SK-N-SH (cell line): ENCODE measurements around the gene ATG2A. TPM values are rescaled to one million over a fixed set of nuclear protein-coding genes. Genes with fewer than 3 reads are reported as not detected.

ENCODE experiments used
- CTCF ChIA-PET: fragments of 300-600, 350-600 bp; formaldehyde crosslinking; extraction: SDS; loops from one replicate; lab custom pipeline; 2021; lab: Yijun Ruan, JAX
- POLR2A ChIA-PET: fragments of 350-600 bp; sonication (Branson Sonifier 250); formaldehyde crosslinking; extraction: SDS; loops from one replicate; lab custom pipeline; 2020; ENCODE audit warnings: antibody characterized with exemption, inconsistent platforms; lab: Yijun Ruan, JAX
- DNase-seq: peaks from one replicate; pipeline ENCODE4 v3.0.0; 2012
- H2AFZ ChIP-seq: fragments of 200-600 bp; sonication (generic); 2 replicates; pipeline ENCODE4 v1.8.1; 2016; ENCODE audit warnings: antibody characterized with exemption, mild to moderate bottlenecking, low read depth
- H3F3A ChIP-seq: fragments of 200-600 bp; sonication (generic); replicated peaks from 2 replicates; pipeline ENCODE3; 2016; ENCODE audit warnings: antibody characterized with exemption, mild to moderate bottlenecking; ENCODE audit not compliant: insufficient read depth
- H3K27ac ChIP-seq, 2 experiments: fragments of 200-500 bp in 1 of 2; fragments of 200-600 bp in 1 of 2; sonication (Bioruptor generic) in 1 of 2; sonication (generic), shearing (Covaris generic) in 1 of 2; 2 replicates each; pipeline versions ENCODE4 v1.5.1 to v1.6.1; 2014 to 2016; ENCODE audit warnings: low read depth in 2 of 2, inconsistent platforms in 1 of 2, low read length in 1 of 2, mild to moderate bottlenecking in 1 of 2, mixed read lengths in 1 of 2
- H3K27me3 ChIP-seq: fragments of 200-600 bp; sonication (generic), shearing (Covaris generic); 2 replicates; pipeline ENCODE4 v1.6.1; 2016; ENCODE audit warnings: mixed run types; ENCODE audit not compliant: insufficient read depth
- H3K36me3 ChIP-seq, 2 experiments: fragments of 200-500 bp in 1 of 2; fragments of 200-600 bp in 1 of 2; sonication (Bioruptor generic) in 1 of 2; sonication (generic) in 1 of 2; replicated peaks in 1 of 2; 2 replicates each; pipeline versions ENCODE3 to v1.5.1; 2014 to 2016; ENCODE audit warnings: low read length in 1 of 2, mild to moderate bottlenecking in 1 of 2; ENCODE audit not compliant: insufficient read depth in 2 of 2, control insufficient read depth in 1 of 2
- H3K4me1 ChIP-seq, 2 experiments: fragments of 200-500 bp in 1 of 2; fragments of 200-600 bp in 1 of 2; sonication (Bioruptor generic) in 1 of 2; sonication (generic), shearing (Covaris generic) in 1 of 2; 2 replicates each; pipeline versions ENCODE4 v1.5.1 to v1.6.1; 2014 to 2016; ENCODE audit warnings: low read depth in 1 of 2, low read length in 1 of 2, mixed run types in 1 of 2; ENCODE audit not compliant: insufficient read depth in 2 of 2, control insufficient read depth in 1 of 2
- H3K4me2 ChIP-seq: fragments of 200-600 bp; sonication (generic), shearing (Covaris generic); 2 replicates; pipeline ENCODE4 v1.6.1; 2017; ENCODE audit warnings: mixed run types
- H3K4me3 ChIP-seq, 2 experiments: fragments of 200-500 bp in 1 of 2; fragments of 200-600 bp in 1 of 2; sonication (Bioruptor generic) in 1 of 2; sonication (generic), shearing (Covaris generic) in 1 of 2; 2 replicates each; pipeline versions ENCODE4 v1.5.1 to v1.8.1; 2014 to 2016; ENCODE audit warnings: low read depth in 2 of 2, inconsistent platforms in 1 of 2, low read length in 1 of 2, mild to moderate bottlenecking in 1 of 2, mixed read lengths in 1 of 2, moderate library complexity in 1 of 2
- H3K79me2 ChIP-seq: fragments of 200-600 bp; sonication (generic); 2 replicates; pipeline ENCODE4 v1.8.1; 2017; ENCODE audit warnings: mild to moderate bottlenecking; ENCODE audit not compliant: insufficient read depth
- H3K9ac ChIP-seq: fragments of 200-600 bp; sonication (generic); 2 replicates; pipeline ENCODE4 v1.6.1; 2017; ENCODE audit warnings: mixed run types
- H3K9me2 ChIP-seq: fragments of 200-600 bp; sonication (generic); 2 replicates; pipeline ENCODE4 v1.6.1; 2017; ENCODE audit warnings: mixed run types
- H3K9me3 ChIP-seq: fragments of 200-600 bp; sonication (generic); 2 replicates; pipeline ENCODE4 v1.6.1; 2017; ENCODE audit warnings: mixed run types, mild to moderate bottlenecking, moderate library complexity
- H4K20me1 ChIP-seq: fragments of 200-600 bp; sonication (generic); 2 replicates; pipeline ENCODE4 v1.6.1; 2017; ENCODE audit warnings: mild to moderate bottlenecking, mixed run types; ENCODE audit not compliant: insufficient read depth
- FOSL2 ChIP-seq: IDR thresholded peaks from 2 replicates; pipeline ENCODE4 v1.4.0; 2012; ENCODE audit warnings: low read depth, mild to moderate bottlenecking, moderate library complexity, borderline replicate concordance
- FOXM1 ChIP-seq: IDR thresholded peaks from 2 replicates; pipeline ENCODE4 v1.4.0; 2012; ENCODE audit warnings: low read depth, mild to moderate bottlenecking
- GATA2 ChIP-seq: sonication (generic); formaldehyde crosslinking; IDR thresholded peaks from 2 replicates; pipeline ENCODE4 v1.5.0; 2020; ENCODE audit warnings: mild to moderate bottlenecking, missing genetic modification reagents
- MEF2A ChIP-seq: IDR thresholded peaks from 2 replicates; pipeline ENCODE4 v1.4.0; 2012; ENCODE audit warnings: low read depth, borderline replicate concordance
- POLR2AphosphoS5 ChIP-seq: IDR thresholded peaks from 2 replicates; pipeline ENCODE4 v1.6.1; 2012; ENCODE audit warnings: low read depth, low read length
- RXRA ChIP-seq: IDR thresholded peaks from 2 replicates; pipeline ENCODE4 v1.4.0; 2012; ENCODE audit warnings: low read depth, mild to moderate bottlenecking, borderline replicate concordance
- SMC3 ChIP-seq: IDR thresholded peaks from 2 replicates; pipeline ENCODE4 v1.6.1; 2012; ENCODE audit warnings: low read depth, low read length, improper control_type of control experiment
- TAF1 ChIP-seq: IDR thresholded peaks from 2 replicates; pipeline ENCODE4 v1.6.1; 2012; ENCODE audit warnings: low read depth, mild to moderate bottlenecking, low read length, moderate library complexity, borderline replicate concordance
- YY1 ChIP-seq: IDR thresholded peaks from 2 replicates; pipeline ENCODE4 v1.4.0; 2012; ENCODE audit warnings: low read depth, mild to moderate bottlenecking
- WGBS: methylation state at CpG from one replicate; pipeline ENCODE4 v1.1.6; 2017; ENCODE audit warnings: low lambda C conversion rate; 5-methylcytosine and 5-hydroxymethylcytosine counted together
- polyA plus RNA-seq, 3 experiments: library from polyadenylated mRNA; depleted of rRNA; stranded (reverse); fragments of >200 nt; gene quantifications; 2 replicates each; pipeline ENCODE4 v1.2.3, GENCODE V29; 2012
- TF ChIP-seq, protein P1 (sequence below): IDR thresholded peaks from 2 replicates; pipeline ENCODE4 v1.4.0; 2012; ENCODE audit warnings: low read depth
- TF ChIP-seq, protein P2 (sequence below): fragments of 150-350 bp; IDR thresholded peaks from 2 replicates; pipeline ENCODE4 v1.6.1; 2016; ENCODE audit warnings: mild to moderate bottlenecking, low read depth, low read length
- TF ChIP-seq, protein P3 (sequence below): fragments of 150-350 bp; IDR thresholded peaks from 2 replicates; pipeline ENCODE4 v1.6.1; 2017; ENCODE audit warnings: antibody characterized with exemption, low read length, low read depth, borderline replicate concordance

The ATG2A gene
- polyA plus RNA-seq, 1 of the 3 experiments (the other 2 are of a cell fraction) = 7.1 TPM

DNA sequence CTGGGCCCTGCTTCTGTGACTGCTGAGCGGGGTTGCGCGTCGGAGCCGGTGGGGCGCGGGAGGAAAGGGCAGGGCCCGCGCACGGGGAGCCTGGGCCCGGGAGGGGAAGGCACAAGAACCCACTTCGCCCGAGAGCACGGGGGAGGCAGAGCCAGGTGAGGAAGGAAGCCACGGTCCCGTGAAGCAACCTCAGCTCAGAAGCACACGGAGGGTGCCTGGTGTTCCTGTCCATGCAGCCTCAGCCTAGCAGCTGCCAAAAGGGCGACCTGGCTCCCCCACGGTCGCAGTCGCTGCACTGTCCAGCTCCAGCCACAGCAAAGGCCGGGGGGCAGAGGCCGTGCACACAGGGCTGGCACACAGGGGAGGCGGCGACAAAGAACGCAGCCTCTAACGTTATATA lies 63.3 kb downstream of the ATG2A start:
- H3K4me3 ChIP-seq = no peak overlapping the region
- no peak for TF ChIP-seq YY1
- TF ChIP-seq, protein P1, sequence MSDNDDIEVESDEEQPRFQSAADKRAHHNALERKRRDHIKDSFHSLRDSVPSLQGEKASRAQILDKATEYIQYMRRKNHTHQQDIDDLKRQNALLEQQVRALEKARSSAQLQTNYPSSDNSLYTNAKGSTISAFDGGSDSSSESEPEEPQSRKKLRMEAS = no peak
- TF ChIP-seq, protein P2, sequence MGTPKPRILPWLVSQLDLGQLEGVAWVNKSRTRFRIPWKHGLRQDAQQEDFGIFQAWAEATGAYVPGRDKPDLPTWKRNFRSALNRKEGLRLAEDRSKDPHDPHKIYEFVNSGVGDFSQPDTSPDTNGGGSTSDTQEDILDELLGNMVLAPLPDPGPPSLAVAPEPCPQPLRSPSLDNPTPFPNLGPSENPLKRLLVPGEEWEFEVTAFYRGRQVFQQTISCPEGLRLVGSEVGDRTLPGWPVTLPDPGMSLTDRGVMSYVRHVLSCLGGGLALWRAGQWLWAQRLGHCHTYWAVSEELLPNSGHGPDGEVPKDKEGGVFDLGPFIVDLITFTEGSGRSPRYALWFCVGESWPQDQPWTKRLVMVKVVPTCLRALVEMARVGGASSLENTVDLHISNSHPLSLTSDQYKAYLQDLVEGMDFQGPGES = no peak
- TF ChIP-seq GATA2 = no peak
- TF ChIP-seq SMC3 = no peak
- no peak for TF ChIP-seq FOSL2
- no peak for TF ChIP-seq FOXM1
- no peak for TF ChIP-seq POLR2AphosphoS5
- TF ChIP-seq RXRA = no peak
- TF ChIP-seq, all 33 proteins: peak for 0
- POLR2A ChIA-PET = no interaction called here
- H3K4me2 ChIP-seq = no peak overlapping the region
- no peaks in the 10 kb centered on the region for H3K9me3 ChIP-seq
- H3K36me3 ChIP-seq = peaks cover 7 to 19% of the 10 kb centered on the region in 2 experiments
- no peaks in the 10 kb centered on the region for H4K20me1 ChIP-seq
- H3K9me2 ChIP-seq = no peaks in the 10 kb centered on the region
- DNase-seq = no peak
- H3K27ac ChIP-seq = peak overlapping the region in 1 of 2 experiments; percentile 80; a peak in 1 of 4 replicates
- peaks cover 20% of the 10 kb centered on the region; the same call in 1 of the 2 replicates for H3K79me2 ChIP-seq
- H3K9ac ChIP-seq = no peak overlapping the region
- peaks cover 11 to 28% of the 10 kb centered on the region in 2 experiments; a peak in 3 of 4 replicates for H3K4me1 ChIP-seq
- 89% methylated on average over 23 of the region's 27 CpGs for WGBS
- peaks cover 6% of the 10 kb centered on the region for H3F3A ChIP-seq
- no peaks in the 10 kb centered on the region for H3K27me3 ChIP-seq
- no peak overlapping the region for H2AFZ ChIP-seq
- CTCF ChIA-PET = interaction anchor here (1.0 to 12.8 kb wide), 3 partner anchors 11 to 61 kb away, joined by 3 to 530 read pairs (median 8); partner anchors contain the start of gene EHD1

DNA sequence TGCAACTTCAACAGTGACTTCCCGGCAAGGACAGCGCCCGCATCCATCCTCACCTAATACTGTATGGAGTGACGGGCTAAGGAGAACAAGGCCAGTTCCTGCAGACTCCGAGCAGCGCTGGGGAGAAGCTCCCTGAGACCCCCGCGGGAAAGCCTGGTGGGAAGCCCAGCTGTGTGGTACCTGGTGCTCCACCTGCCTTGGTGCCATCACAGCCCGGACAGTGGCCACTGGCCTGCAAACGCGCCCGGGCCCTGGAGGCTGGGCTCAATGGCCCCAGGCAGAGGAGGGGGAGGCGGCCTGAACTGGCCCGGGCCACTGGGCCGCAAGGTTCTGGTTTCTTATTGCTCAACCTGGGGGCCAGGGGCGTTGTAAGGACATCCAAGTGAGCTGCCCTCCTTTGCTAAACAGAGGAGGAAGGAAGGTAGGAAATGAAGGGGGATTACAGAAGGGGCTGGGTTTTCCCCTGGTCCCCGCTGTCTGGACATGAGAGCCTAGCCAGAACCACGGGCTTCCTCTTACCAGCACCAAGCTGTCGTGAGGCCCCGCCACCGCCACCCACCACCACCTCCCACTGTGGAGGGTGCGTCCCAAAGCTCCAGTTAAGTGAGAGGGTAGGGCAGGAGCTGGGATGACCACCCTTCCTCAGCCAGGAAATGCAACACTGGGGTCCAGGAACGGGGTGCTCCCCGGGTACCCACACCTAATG lies 64.1 kb downstream of the ATG2A start:
- H4K20me1 ChIP-seq = no peaks in the 10 kb centered on the region
- WGBS = 84% methylated on average over 11 of the region's 24 CpGs
- no peak overlapping the region for H3K4me2 ChIP-seq
- peaks cover 7 to 16% of the 10 kb centered on the region in 2 experiments for H3K36me3 ChIP-seq
- TF ChIP-seq MEF2A (no peak), TAF1 (no peak)
- TF ChIP-seq, protein P3, sequence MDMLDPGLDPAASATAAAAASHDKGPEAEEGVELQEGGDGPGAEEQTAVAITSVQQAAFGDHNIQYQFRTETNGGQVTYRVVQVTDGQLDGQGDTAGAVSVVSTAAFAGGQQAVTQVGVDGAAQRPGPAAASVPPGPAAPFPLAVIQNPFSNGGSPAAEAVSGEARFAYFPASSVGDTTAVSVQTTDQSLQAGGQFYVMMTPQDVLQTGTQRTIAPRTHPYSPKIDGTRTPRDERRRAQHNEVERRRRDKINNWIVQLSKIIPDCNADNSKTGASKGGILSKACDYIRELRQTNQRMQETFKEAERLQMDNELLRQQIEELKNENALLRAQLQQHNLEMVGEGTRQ = no peak
- TF ChIP-seq, all 33 proteins: peak for 0
- Histone ChIP-seq H3K4me3 (no peak overlapping the region), H3K9me2 (no peaks in the 10 kb centered on the region), H3K27ac (no peak overlapping the region), H3K9ac (no peak overlapping the region), H3K4me1 (peaks cover 11 to 28% of the 10 kb centered on the region in 2 experiments; a peak in 3 of 4 replicates), H3F3A (peaks cover 6% of the 10 kb centered on the region), H3K27me3 (no peaks in the 10 kb centered on the region), H3K9me3 (no peaks in the 10 kb centered on the region), H3K79me2 (peaks cover 15% of the 10 kb centered on the region; the same call in 1 of the 2 replicates), H2AFZ (no peak overlapping the region)
- ChIA-PET POLR2A (no interaction called here), CTCF (interaction anchor here (0.6 to 12.8 kb wide), 5 partner anchors 12 to 477 kb away, joined by 3 to 530 read pairs (median 5); partner anchors contain the start of genes BATF2 and EHD1)
- no peak for DNase-seq
